ENCODE results near the gene MCRIP1. TPM values are rescaled to one million over a fixed set of nuclear protein-coding genes. Genes with fewer than 3 reads are reported as not detected.

MCRIP1 gene
- total and polyA plus RNA-seq, 2 of the 13 experiments (the other 11 are each of a cell fraction or from before 2014, with no cell fraction given): 79.7 to 84.9 TPM

- TF ChIP-seq CREB3 (CRISPR knock-in tag; IDR thresholded peaks at IDR 0.05) (peak; percentile 98), ZNF207 (IDR thresholded peaks at IDR 0.05; ENCODE audit: borderline replicate concordance) (no peak), ZNF800 (CRISPR knock-in tag; IDR thresholded peaks at IDR 0.05) (peak; percentile 76; the same call in 1 of the 2 replicates), PPARG (CRISPR knock-in tag; conservative IDR thresholded peaks at IDR 0.05) (no peak), MAFK (conservative IDR thresholded peaks at IDR 0.05 in 1 of 2, IDR thresholded peaks at IDR 0.05 in 1 of 2; ENCODE audit: low read length in 2 of 2) (no peak), TGIF2 (CRISPR knock-in tag; IDR thresholded peaks at IDR 0.05) (0 out of 2 replicates have a peak, but pooled peaks have one; percentile 61), PHF8 (CRISPR knock-in tag; IDR thresholded peaks at IDR 0.05) (peak; percentile 88), ZBTB7A (CRISPR knock-in tag; IDR thresholded peaks at IDR 0.05) (peak; percentile 93), RERE (CRISPR knock-in tag; IDR thresholded peaks at IDR 0.05; ENCODE audit: low read depth) (peak; percentile 28; the same call in 1 of the 2 replicates), TFDP1 (CRISPR knock-in tag; IDR thresholded peaks at IDR 0.05; ENCODE audit: borderline replicate concordance) (peak; percentile 81), GATAD1 (CRISPR knock-in tag; IDR thresholded peaks at IDR 0.05) (peak; percentile 84), ZNF761 (CRISPR knock-in tag; conservative IDR thresholded peaks at IDR 0.05) (peak; percentile 81; the same call in 1 of the 2 replicates), DMTF1 (CRISPR knock-in tag; IDR thresholded peaks at IDR 0.05) (0 out of 2 replicates have a peak, but pooled peaks have one; percentile 71)
These were observed at the start of gene MCRIP1 (continued) for GRCh38 chr17:81833160-81833920.
